PC-3 (cell line): ENCODE data around the gene MAPK12. TPM values are rescaled to one million over a fixed set of nuclear protein-coding genes. Genes with fewer than 3 reads are reported as not detected.

ENCODE experiments used
- ATAC-seq: fragments of 200-7000 bp; cut with Tn5 transposase; 2 replicates; pipeline ENCODE4 v1.9.1; 2020; ENCODE audit warnings: mild to moderate bottlenecking, moderate library complexity
- BruUV-seq: library from RNA; stranded (reverse); fragments of 400-500 nt; replicated peaks from 2 replicates; lab custom pipeline; 2021; lab: Mats Ljungman, UMichigan
- CTCF ChIA-PET: fragments of 300-600 bp; sonication (Branson Sonifier 250); formaldehyde crosslinking; loops from one replicate; lab custom pipeline; 2022; ENCODE audit warnings: antibody characterized with exemption; lab: Charles Lee
- POLR2A ChIA-PET: fragments of 300-600 bp; sonication (Branson Sonifier 250); formaldehyde crosslinking; loops from one replicate; lab custom pipeline; 2022; ENCODE audit warnings: antibody characterized with exemption; ENCODE audit not compliant: unreplicated experiment; lab: Charles Lee
- DNase-seq: peaks from one replicate; pipeline ENCODE4 v3.0.0-alpha.2; 2015
- H2AFZ ChIP-seq: fragments of 300-600 bp; sonication (generic); 2 replicates; pipeline ENCODE4 v1.6.0; 2016; ENCODE audit warnings: antibody characterized with exemption, low read length
- H3F3A ChIP-seq: fragments of 300-600 bp; sonication (generic); one replicate; pipeline ENCODE4 v1.6.0; 2017; ENCODE audit warnings: antibody characterized with exemption, low read length, control low read depth, mild to moderate bottlenecking; ENCODE audit not compliant: unreplicated experiment
- H3K27ac ChIP-seq: fragments of 300-600 bp; sonication (generic); 2 replicates; pipeline ENCODE4 v1.5.1; 2016; ENCODE audit warnings: mild to moderate bottlenecking, low read length
- H3K27me3 ChIP-seq: fragments of 300-600 bp; sonication (generic); 2 replicates; pipeline ENCODE4 v1.6.1; 2016; ENCODE audit warnings: low read length, mixed read lengths
- H3K36me3 ChIP-seq: fragments of 300-600 bp; sonication (generic); 2 replicates; pipeline ENCODE4 v1.6.1; 2016; ENCODE audit warnings: low read depth, mixed run types, low read length, mixed read lengths
- H3K4me1 ChIP-seq: fragments of 300-600 bp; sonication (generic); 2 replicates; pipeline ENCODE4 v1.5.1; 2016; ENCODE audit warnings: low read length; ENCODE audit not compliant: insufficient read depth
- H3K4me2 ChIP-seq: fragments of 300-600 bp; sonication (generic); 2 replicates; pipeline ENCODE4 v1.6.0; 2016; ENCODE audit warnings: low read length
- H3K4me3 ChIP-seq: fragments of 300-600 bp; sonication (generic); 2 replicates; pipeline ENCODE4 v1.5.1; 2016; ENCODE audit warnings: mild to moderate bottlenecking, low read length, mixed read lengths
- H3K79me2 ChIP-seq: fragments of 300-600 bp; sonication (generic); 2 replicates; pipeline ENCODE4 v1.6.1; 2017; ENCODE audit warnings: low read length, mixed read lengths
- H3K9ac ChIP-seq: fragments of 300-600 bp; sonication (generic); 2 replicates; pipeline ENCODE4 v1.6.0; 2016; ENCODE audit warnings: mild to moderate bottlenecking, low read length
- H3K9me2 ChIP-seq: fragments of 300-600 bp; sonication (generic); replicated peaks from 2 replicates; pipeline ENCODE4 v1.6.1; 2016; ENCODE audit warnings: mixed run types, low read length, mixed read lengths
- H3K9me3 ChIP-seq: fragments of 300-600 bp; sonication (generic); 2 replicates; pipeline ENCODE4 v1.6.1; 2016; ENCODE audit warnings: low read length, mixed read lengths
- H4K20me1 ChIP-seq: fragments of 300-600 bp; sonication (generic); 2 replicates; pipeline ENCODE4 v1.6.1; 2016; ENCODE audit warnings: low read length, mixed read lengths
- EZH2 ChIP-seq: fragments of 300-600 bp; sonication (generic); IDR thresholded peaks from one replicate; pipeline ENCODE4 v1.6.1; 2017; ENCODE audit warnings: antibody characterized with exemption, mild to moderate bottlenecking, low read length; ENCODE audit not compliant: unreplicated experiment
- EZH2phosphoT487 ChIP-seq: fragments of 300-600 bp; sonication (generic); IDR thresholded peaks from 2 replicates; pipeline ENCODE4 v1.6.1; 2018; ENCODE audit warnings: mild to moderate bottlenecking, antibody characterized with exemption, low read length, borderline replicate concordance
- intact Hi-C: fragments of 100-400 bp; cut with micrococcal nuclease; formaldehyde crosslinking; loops from 2 replicates; pipeline ENCODE4 v1.9.0; 2023
- total RNA-seq: library from RNA; depleted of rRNA; stranded (reverse); fragments of >200 nt; gene quantifications from 2 replicates; pipeline ENCODE4 v1.2.3, GENCODE V29; 2014
- TF ChIP-seq, protein P1 (sequence below): fragments of 300-600 bp; sonication (generic); conservative IDR thresholded peaks from 2 replicates; pipeline ENCODE4 v1.5.1; 2017; ENCODE audit warnings: antibody characterized with exemption, low read depth, mild to moderate bottlenecking, low read length

The MAPK12 gene
- total RNA-seq, 1 experiment from 2014 or later: 22.4 TPM

GRCh38 chr22:50303848-50304527, 42.5 kb upstream of the MAPK12 start:
- peak overlapping the region; percentile 94 for H3K9ac ChIP-seq
- 0 out of 2 replicates have a peak, but pooled peaks cover 4% of the 10 kb centered on the region for H4K20me1 ChIP-seq
- peak overlapping the region; percentile 99 for H3K27ac ChIP-seq
- H3K4me1 ChIP-seq: peaks cover 42% of the 10 kb centered on the region
- no peaks in the 10 kb centered on the region for H3K9me2 ChIP-seq
- TSS peak; percentile 26 for BruUV-seq
- DNase-seq (peak; percentile 50), ATAC-seq (peak; percentile 20)
- peak overlapping the region; percentile 88 for H3K4me3 ChIP-seq
- H3K79me2 ChIP-seq: peaks cover 70% of the 10 kb centered on the region
- ChIA-PET POLR2A (no interaction called here), CTCF (interaction anchor here (0.9 kb wide), 1 partner anchor 53 kb away, joined by 3 read pairs; the partner anchor contains the start of gene HDAC10)
- peaks cover 3% of the 10 kb centered on the region for H3F3A ChIP-seq
- TF ChIP-seq EZH2phosphoT487 (no peak), EZH2 (no peak)
- TF ChIP-seq, protein P1, sequence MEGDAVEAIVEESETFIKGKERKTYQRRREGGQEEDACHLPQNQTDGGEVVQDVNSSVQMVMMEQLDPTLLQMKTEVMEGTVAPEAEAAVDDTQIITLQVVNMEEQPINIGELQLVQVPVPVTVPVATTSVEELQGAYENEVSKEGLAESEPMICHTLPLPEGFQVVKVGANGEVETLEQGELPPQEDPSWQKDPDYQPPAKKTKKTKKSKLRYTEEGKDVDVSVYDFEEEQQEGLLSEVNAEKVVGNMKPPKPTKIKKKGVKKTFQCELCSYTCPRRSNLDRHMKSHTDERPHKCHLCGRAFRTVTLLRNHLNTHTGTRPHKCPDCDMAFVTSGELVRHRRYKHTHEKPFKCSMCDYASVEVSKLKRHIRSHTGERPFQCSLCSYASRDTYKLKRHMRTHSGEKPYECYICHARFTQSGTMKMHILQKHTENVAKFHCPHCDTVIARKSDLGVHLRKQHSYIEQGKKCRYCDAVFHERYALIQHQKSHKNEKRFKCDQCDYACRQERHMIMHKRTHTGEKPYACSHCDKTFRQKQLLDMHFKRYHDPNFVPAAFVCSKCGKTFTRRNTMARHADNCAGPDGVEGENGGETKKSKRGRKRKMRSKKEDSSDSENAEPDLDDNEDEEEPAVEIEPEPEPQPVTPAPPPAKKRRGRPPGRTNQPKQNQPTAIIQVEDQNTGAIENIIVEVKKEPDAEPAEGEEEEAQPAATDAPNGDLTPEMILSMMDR: no peak; the same call in 1 of the 2 replicates
- H3K36me3 ChIP-seq: no peaks in the 10 kb centered on the region
- H2AFZ ChIP-seq: no peak overlapping the region
- H3K4me2 ChIP-seq: peak overlapping the region; percentile 99
- H3K27me3 ChIP-seq: no peaks in the 10 kb centered on the region
- H3K9me3 ChIP-seq: no peaks in the 10 kb centered on the region
- intact Hi-C loops: loop anchor here (1.0 kb wide), 1 partner anchor 22 kb away; no protein-coding TSS in a partner anchor

DNA sequence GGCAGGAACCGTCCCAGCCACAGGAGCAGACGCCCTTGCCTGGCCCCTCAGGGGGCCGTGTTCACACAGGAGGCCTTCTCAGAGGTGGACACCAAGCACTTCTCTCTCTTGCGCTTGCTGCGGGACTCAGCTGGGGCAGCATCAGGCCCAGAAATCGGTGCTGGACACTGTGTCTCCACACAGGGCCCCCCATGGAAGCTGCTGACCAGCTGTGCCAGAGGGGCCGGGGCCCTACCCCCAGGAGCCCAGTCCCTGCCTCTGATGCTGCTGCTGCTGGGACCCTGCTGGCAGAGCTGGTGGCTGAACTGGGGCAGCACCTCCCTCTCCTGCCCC, 42.0 kb upstream of the MAPK12 start:
- no peaks in the 10 kb centered on the region for H3K36me3 ChIP-seq
- H3K79me2 ChIP-seq: peaks cover 75% of the 10 kb centered on the region
- TF ChIP-seq EZH2 (no peak), EZH2phosphoT487 (no peak)
- TF ChIP-seq, protein P1: no peak
- ChIA-PET CTCF (no interaction called here), POLR2A (no interaction called here)
- ATAC-seq (no peak), DNase-seq (no peak)
- no TSS peak for BruUV-seq
- H3K4me2 ChIP-seq: peak overlapping the region; percentile 99
- peaks cover 42% of the 10 kb centered on the region for H3K4me1 ChIP-seq
- intact Hi-C loops: no loop called here
- peak overlapping the region; percentile 94 for H3K9ac ChIP-seq
- no peaks in the 10 kb centered on the region for H3K9me2 ChIP-seq
- no peaks in the 10 kb centered on the region for H3K9me3 ChIP-seq
- peaks cover 3% of the 10 kb centered on the region for H3F3A ChIP-seq
- H3K4me3 ChIP-seq: peak overlapping the region; percentile 88; the same call in 1 of the 2 replicates
- H4K20me1 ChIP-seq: 0 out of 2 replicates have a peak, but pooled peaks cover 4% of the 10 kb centered on the region
- H3K27me3 ChIP-seq: no peaks in the 10 kb centered on the region
- H2AFZ ChIP-seq: no peak overlapping the region
- H3K27ac ChIP-seq: peak overlapping the region; percentile 99

- intact Hi-C loops: no loop called here
- ATAC-seq: no peak
- CTCF ChIA-PET: no interaction called here
- Histone ChIP-seq H3K9ac (0 out of 2 replicates have a peak overlapping the region, but pooled peaks have one; percentile 4), H3K36me3 (no peaks in the 10 kb centered on the region), H2AFZ (no peak overlapping the region), H3K79me2 (peaks cover 84% of the 10 kb centered on the region), H3K4me3 (no peak overlapping the region), H3K9me2 (no peaks in the 10 kb centered on the region), H3K27ac (peak overlapping the region; percentile 32), H3K9me3 (no peaks in the 10 kb centered on the region), H3F3A (peaks cover 3% of the 10 kb centered on the region), H3K4me1 (peaks cover 42% of the 10 kb centered on the region), H4K20me1 (0 out of 2 replicates have a peak, but pooled peaks cover 4% of the 10 kb centered on the region), H3K4me2 (peak overlapping the region; percentile 28; the same call in 1 of the 2 replicates), H3K27me3 (no peaks in the 10 kb centered on the region)
- no TSS peak for BruUV-seq
- no peak for DNase-seq
- POLR2A ChIA-PET: no interaction called here
- TF ChIP-seq, protein P1: no peak
- TF ChIP-seq EZH2 (no peak), EZH2phosphoT487 (no peak)
Observed at GRCh38 chr22:50302564-50302963, 41.1 kb upstream of the MAPK12 start.
